HG03575 (cell line): ENCODE results near the gene RAB6C.
"Not testable (repeated sequence)": the region's sequence is repeated elsewhere in the genome, so short reads cannot be mapped to it uniquely, and the experiment has no call there.

Experiments used
- ATAC-seq: cut with Tn5 transposase; IDR thresholded peaks from one replicate; pipeline ENCODE4 v1.9.1; 2021; ENCODE audit not compliant: unreplicated experiment, insufficient number of reproducible peaks, low FRiP score; ENCODE audit errors: extremely low read depth

Gene RAB6C

GRCh38 chr2:129984426-129984825 is 5.0 kb downstream of the RAB6C start:
- ATAC-seq: no peak

DNA sequence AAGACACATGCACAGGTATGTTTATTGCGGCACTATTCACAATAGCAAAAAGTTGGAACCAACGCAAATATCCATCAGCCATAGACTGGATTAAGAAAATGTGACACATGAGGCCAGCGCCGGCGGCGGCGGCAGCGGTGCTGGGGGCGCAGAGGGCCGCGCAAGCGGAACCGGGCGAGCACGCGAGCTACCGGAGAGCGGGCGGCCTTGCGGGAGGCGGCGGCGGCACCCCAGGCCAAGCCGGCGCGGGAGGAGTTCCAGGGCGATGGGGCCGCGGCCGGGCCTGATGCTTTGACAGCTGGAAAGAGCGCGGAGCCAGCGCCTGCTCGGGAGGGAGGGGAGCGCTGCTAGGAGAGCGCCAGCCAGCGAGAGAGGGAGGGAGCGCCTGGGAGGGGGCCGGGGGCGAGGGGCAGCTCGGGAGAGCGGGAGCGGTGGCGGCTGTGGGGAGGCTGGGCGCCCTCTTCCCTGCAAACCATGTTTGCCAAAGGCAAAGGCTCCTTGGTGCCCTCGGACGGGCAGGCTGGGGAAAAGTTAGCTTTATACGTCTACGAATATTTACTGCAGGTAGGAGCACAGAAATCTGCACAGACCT is 13.0 kb downstream of the RAB6C start:
- not testable (repeated sequence) for ATAC-seq

- not testable (repeated sequence) for ATAC-seq
These were observed 13.7 kb downstream of the RAB6C start for GRCh38 chr2:129993151-129993550.

DNA sequence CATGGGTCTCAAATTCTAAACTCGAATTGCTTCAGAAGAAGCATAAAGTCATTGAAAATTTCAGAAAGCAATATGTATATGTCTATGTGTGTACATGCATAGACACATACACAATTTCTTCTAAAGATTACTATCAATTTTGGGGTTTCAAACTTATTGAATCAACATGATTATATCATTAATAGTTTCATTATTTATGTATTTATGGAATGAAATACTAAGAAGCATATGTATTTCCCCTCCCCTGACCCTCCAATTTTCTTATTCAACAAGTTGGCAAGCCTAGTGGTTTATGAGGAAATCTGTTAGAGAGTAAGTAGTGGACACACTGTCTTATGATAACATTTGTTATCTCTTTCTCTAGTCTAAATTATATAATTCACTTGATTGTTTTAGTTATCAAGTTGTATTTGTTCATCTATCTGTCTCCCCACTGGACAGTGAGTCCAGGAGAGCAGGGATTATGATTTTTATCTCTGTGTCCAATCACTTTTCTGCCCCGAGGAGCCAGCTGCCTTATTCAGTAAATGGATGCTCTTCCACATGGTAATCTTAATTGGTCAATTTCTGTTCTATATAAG is 17.3 kb downstream of the RAB6C start:
- ATAC-seq: not testable (repeated sequence)

- not testable (repeated sequence) for ATAC-seq
These were observed 19.3 kb downstream of the RAB6C start for GRCh38 chr2:129998771-129999170.

DNA sequence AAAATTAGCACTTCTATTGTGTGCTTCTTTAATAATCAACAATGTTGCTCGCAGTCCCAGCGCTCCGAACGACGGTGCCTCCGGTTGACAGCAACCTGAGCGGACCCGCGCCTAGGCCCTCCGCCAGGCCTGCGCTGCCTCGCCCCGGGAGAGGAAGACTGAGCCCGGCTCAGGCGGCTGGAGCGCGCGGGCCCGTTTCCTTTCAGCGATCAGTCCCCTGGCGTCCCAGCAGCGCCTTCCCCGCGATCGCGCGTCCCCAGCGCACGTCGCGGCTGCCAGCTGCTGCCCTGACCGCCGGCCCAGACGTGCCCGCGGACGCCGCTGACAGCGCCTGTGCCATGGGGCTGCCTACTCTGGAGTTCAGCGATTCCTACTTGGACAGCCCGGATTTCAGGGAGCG is 26.4 kb downstream of the RAB6C start:
- not testable (repeated sequence) for ATAC-seq

- ATAC-seq: not testable (repeated sequence)
These were observed 37.2 kb downstream of the RAB6C start for GRCh38 chr2:130016701-130017100.

DNA sequence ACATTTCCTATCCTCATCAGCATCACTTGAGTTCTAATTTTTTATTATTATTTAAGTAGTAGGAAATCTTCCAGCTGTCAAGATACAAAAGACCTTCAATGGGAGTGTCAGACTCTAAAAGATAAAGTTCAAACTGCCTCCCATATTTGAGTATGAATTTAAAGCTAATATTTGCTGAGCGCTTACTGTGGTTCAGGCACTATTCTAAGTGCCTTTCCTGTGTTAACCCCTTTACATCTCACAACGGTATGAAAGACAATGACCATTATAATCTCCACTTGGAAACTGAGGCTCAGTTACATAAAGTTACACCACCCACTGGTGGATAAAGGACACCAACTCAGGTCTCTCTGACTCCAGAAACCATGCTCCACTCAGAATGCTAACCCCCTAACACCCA is 39.9 kb downstream of the RAB6C start:
- no peak for ATAC-seq

DNA sequence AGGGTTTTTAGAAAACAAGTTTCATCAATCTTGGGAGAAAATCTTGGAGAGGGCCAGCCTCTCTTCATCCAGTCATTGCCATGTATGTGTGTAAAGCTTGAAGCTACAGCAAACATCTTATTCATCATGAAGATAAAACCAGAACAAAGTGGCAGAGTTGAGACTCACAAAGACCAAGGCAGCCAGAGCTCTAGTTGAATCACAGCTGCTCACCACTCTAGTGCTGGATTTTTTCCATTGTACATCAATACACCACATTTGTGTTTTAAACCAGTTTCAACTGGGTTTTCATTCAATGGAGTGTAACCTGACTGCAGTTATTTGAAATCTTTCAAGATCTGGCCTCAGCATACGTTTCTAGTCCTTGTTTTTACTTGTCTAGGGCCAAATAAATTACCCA is 40.6 kb downstream of the RAB6C start:
- ATAC-seq: not testable (repeated sequence)

GRCh38 chr2:130025931-130026330 is 46.5 kb downstream of the RAB6C start:
- ATAC-seq: not testable (repeated sequence)
